ENCODE data around the gene CFAP97D2. TPM values are rescaled to one million over a fixed set of nuclear protein-coding genes. Genes with fewer than 3 reads are reported as not detected.
"Not testable (repeated sequence)": the region's sequence is repeated elsewhere in the genome, so short reads cannot be mapped to it uniquely, and the experiment has no call there.

The CFAP97D2 gene
- total and polyA plus RNA-seq, 2 donors from 2014 or later: not detected

DNA sequence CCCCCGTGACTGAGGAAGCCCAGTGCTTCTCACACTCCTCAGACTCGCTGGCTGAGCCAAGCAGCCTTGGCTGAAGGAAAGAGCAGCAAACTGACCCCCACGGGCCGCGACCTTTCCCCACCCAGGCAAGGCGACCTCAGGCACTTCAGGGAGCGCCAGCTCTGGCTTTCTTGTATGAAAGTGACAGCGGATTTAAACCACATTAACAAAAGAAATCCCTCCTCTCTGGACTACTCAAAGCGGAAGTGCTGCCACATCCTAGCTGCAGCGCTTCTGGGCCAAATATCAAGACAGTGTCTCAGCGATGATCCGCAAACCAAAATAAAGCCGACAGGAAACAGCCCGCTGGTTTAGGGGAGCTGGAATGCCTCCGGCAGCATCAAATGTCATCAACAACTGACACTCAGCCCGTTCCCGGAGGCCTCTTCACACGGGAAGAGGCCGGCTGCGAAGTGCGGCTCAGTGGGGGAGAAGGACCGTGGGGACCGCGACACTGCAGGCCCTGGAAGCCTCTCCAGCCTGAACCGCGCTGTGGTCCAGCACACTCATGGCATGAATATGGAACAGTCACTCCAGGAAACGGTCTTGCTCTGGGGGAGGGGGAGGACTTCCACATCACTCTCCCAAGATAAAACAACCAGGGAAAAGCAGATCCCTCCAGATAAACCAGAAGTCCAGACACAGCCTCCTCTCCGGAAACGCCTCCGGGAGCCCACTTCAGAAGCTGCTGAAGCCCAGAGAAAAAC lies 48.0 kb upstream of the CFAP97D2 start:
- intact Hi-C loops (cut with DNase I): no loop called here
- Histone ChIP-seq H3K4me3 (ENCODE audit: low read length in 3 of 3) (peak overlapping the region; percentile 64 to 76 (median 71)), H3K9ac (ENCODE audit: low read length in 3 of 3) (peak overlapping the region; percentile 61 to 82 (median 62)), H3K27ac (ENCODE audit: low read depth in 2 of 2, low read length in 2 of 2) (peak overlapping the region; percentile 77 to 83), H3K27me3 (ENCODE audit: control insufficient read depth, insufficient read depth, low read length) (no peaks in the 10 kb centered on the region), H3K9me3 (ENCODE audit: control insufficient read depth in 2 of 3, insufficient read depth in 1 of 3, low read length in 3 of 3) (no peaks in the 10 kb centered on the region), H3K4me1 (ENCODE audit: control insufficient read depth in 2 of 3, insufficient read depth in 2 of 3, low read depth in 1 of 3, low read length in 3 of 3) (peaks cover 7 to 51% (median 38%) of the 10 kb centered on the region in 3 donors), H3K36me3 (ENCODE audit: control insufficient read depth in 2 of 3, insufficient read depth in 3 of 3, low read length in 3 of 3) (no peaks in the 10 kb centered on the region)
- DNase-seq: peak; percentile 73 to 89 (median 84)
- no peak for FAIRE-seq
- TF ChIP-seq, protein P1, sequence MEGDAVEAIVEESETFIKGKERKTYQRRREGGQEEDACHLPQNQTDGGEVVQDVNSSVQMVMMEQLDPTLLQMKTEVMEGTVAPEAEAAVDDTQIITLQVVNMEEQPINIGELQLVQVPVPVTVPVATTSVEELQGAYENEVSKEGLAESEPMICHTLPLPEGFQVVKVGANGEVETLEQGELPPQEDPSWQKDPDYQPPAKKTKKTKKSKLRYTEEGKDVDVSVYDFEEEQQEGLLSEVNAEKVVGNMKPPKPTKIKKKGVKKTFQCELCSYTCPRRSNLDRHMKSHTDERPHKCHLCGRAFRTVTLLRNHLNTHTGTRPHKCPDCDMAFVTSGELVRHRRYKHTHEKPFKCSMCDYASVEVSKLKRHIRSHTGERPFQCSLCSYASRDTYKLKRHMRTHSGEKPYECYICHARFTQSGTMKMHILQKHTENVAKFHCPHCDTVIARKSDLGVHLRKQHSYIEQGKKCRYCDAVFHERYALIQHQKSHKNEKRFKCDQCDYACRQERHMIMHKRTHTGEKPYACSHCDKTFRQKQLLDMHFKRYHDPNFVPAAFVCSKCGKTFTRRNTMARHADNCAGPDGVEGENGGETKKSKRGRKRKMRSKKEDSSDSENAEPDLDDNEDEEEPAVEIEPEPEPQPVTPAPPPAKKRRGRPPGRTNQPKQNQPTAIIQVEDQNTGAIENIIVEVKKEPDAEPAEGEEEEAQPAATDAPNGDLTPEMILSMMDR (IDR thresholded peaks at IDR 0.05; ENCODE audit: borderline replicate concordance, extremely low read depth, insufficient read depth): no peak

DNA sequence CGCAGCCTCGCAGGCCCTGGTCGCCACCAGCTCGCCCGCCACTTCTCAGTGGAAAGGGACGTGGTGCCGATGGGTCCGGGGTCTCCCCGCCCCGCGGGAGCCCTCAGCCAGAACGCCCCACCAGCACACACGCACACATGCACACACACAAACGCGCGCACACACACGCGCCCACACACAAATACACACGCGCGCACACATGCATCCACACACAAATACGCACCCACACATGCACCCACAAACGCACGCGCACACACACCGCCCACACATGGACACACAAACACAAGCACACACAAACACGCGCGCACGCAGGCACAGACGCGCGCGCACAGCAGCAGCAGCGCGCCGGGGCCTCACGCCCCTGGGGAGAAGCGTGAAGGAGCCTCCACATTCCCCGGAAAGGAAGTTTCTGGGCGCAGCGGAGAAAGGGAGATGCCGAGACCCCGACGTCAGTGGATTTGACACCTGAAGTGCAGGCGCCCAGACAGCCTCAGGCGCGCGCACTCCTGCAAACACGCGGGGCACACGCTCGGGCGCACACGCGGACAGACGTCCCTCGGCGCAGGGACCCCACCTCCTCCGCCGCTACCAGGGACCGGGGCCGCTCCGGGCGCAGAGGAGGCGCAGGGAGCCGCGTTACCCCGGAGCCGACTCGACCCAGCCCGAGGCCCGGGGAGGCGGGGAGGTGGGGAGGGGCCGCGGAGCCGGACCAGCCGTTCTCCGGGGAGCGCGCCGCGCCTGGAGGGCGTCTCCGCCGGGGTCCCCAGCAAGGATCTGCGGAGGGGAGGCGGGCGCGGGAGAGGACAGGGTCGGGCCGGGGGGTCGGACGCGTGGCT lies 47.3 kb upstream of the CFAP97D2 start:
- no peaks in the 10 kb centered on the region for H3K27me3 ChIP-seq (ENCODE audit: control insufficient read depth, insufficient read depth, low read length)
- no peaks in the 10 kb centered on the region for H3K36me3 ChIP-seq (ENCODE audit: control insufficient read depth in 2 of 3, insufficient read depth in 3 of 3, low read length in 3 of 3)
- H3K9ac ChIP-seq (ENCODE audit: low read length in 3 of 3): peak overlapping the region; percentile 32 to 62 (median 61)
- H3K4me1 ChIP-seq (ENCODE audit: control insufficient read depth in 2 of 3, insufficient read depth in 2 of 3, low read depth in 1 of 3, low read length in 3 of 3): peaks cover 7 to 51% (median 38%) of the 10 kb centered on the region in 3 donors
- DNase-seq (peak in 3 of 5 donors; percentile 59 to 80 (median 71)), FAIRE-seq (no peak)
- no peaks in the 10 kb centered on the region for H3K9me3 ChIP-seq (ENCODE audit: control insufficient read depth in 2 of 3, insufficient read depth in 1 of 3, low read length in 3 of 3)
- H3K4me3 ChIP-seq (ENCODE audit: low read length in 3 of 3): peak overlapping the region; percentile 64 to 76 (median 71)
- H3K27ac ChIP-seq (ENCODE audit: low read depth in 2 of 2, low read length in 2 of 2): peak overlapping the region; percentile 68 to 83
- intact Hi-C loops (cut with DNase I): no loop called here
- TF ChIP-seq, protein P1 (IDR thresholded peaks at IDR 0.05; ENCODE audit: borderline replicate concordance, extremely low read depth, insufficient read depth): no peak

DNA sequence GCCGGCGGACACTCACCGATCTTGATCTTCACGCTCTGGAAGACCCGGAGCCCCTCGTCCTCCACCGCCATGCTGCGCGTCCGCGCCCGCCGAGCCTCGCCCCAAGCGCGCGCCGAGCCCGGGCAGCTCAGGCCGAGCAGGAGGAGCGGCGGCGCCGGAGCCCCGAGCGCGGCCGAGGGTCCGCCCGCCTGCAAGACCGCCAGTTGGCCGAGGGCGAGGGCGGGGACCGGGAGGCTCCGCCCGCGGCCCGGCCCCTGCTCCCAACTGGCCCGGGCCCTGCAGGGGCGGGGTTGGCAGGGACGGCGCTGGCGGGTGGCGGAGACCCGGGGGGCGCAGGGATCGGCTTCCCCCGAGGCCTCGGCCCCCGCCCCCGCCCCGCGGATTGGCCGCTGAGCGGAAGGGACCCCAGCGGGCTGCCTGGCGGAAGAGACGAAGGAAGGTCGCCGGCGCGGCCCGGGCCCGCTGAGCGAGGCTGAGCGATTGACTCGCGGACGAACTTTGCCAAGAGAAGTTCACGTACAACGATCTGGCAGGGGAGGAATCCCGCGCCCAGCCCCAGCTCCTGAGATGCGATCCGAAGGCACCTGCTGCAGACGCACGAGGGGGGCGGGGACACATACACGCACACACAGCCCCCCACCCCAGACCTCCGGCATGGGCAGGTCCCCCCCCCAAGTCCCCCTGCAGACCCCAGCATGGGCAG lies 46.5 kb upstream of the CFAP97D2 start, which contains the start of gene RASA3:
Gene RASA3, minus strand, starts transcription at position 205 of the 703 bp plus-strand sequence. Its CDS starts 134 bp downstream, at position 71.
- Histone ChIP-seq H3K9me3 (ENCODE audit: control insufficient read depth in 2 of 3, insufficient read depth in 1 of 3, low read length in 3 of 3) (no peaks in the 10 kb centered on the region), H3K27me3 (ENCODE audit: control insufficient read depth, insufficient read depth, low read length) (no peaks in the 10 kb centered on the region), H3K36me3 (ENCODE audit: control insufficient read depth in 2 of 3, insufficient read depth in 3 of 3, low read length in 3 of 3) (no peaks in the 10 kb centered on the region), H3K4me1 (ENCODE audit: control insufficient read depth in 2 of 3, insufficient read depth in 2 of 3, low read depth in 1 of 3, low read length in 3 of 3) (peaks cover 7 to 45% (median 34%) of the 10 kb centered on the region in 3 donors), H3K27ac (ENCODE audit: low read depth in 2 of 2, low read length in 2 of 2) (peak within 1 kb of the TSS; percentile 68 to 83), H3K9ac (ENCODE audit: low read length in 3 of 3) (peak within 1 kb of the TSS; percentile 32 to 62 (median 61)), H3K4me3 (ENCODE audit: low read length in 3 of 3) (peak within 1 kb of the TSS; percentile 64 to 76 (median 71))
- DNase-seq (peak; percentile 86 to 95 (median 93)), FAIRE-seq (no peak)
- TF ChIP-seq, protein P1 (IDR thresholded peaks at IDR 0.05; ENCODE audit: borderline replicate concordance, extremely low read depth, insufficient read depth): no peak
- intact Hi-C loops (cut with DNase I): no loop called here

DNA sequence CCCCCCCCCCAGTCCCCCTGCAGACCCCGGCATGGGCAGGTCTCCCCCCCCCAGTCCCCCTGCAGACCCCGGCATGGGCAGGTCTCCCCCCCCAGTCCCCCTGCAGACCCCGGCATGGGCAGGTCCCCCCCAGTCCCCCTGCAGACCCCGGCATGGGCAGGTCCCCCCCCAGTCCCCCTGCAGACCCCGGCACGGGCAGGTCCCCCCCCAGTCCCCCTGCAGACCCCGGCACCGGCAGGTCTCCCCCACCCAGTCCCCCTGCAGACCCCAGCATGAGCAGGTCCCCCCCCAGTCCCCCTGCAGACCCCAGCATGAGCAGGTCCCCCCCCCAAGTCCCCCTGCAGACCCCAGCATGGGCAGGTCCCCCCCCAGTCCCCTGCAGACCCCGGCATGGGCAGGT lies 45.9 kb upstream of the CFAP97D2 start:
- intact Hi-C loops (cut with DNase I); H3K9me3 ChIP-seq (ENCODE audit: control insufficient read depth in 2 of 3, insufficient read depth in 1 of 3, low read length in 3 of 3); FAIRE-seq; H3K9ac ChIP-seq (ENCODE audit: low read length in 3 of 3); H3K27ac ChIP-seq (ENCODE audit: low read depth in 2 of 2, low read length in 2 of 2); H3K4me3 ChIP-seq (ENCODE audit: low read length in 3 of 3); H3K27me3 ChIP-seq (ENCODE audit: control insufficient read depth, insufficient read depth, low read length); H3K36me3 ChIP-seq (ENCODE audit: control insufficient read depth in 2 of 3, insufficient read depth in 3 of 3, low read length in 3 of 3): not testable (repeated sequence)
- peaks cover 7 to 42% (median 29%) of the 10 kb centered on the region in 3 donors for H3K4me1 ChIP-seq (ENCODE audit: control insufficient read depth in 2 of 3, insufficient read depth in 2 of 3, low read depth in 1 of 3, low read length in 3 of 3)
- peak in 2 of 5 donors; percentile 58 to 68 for DNase-seq

DNA sequence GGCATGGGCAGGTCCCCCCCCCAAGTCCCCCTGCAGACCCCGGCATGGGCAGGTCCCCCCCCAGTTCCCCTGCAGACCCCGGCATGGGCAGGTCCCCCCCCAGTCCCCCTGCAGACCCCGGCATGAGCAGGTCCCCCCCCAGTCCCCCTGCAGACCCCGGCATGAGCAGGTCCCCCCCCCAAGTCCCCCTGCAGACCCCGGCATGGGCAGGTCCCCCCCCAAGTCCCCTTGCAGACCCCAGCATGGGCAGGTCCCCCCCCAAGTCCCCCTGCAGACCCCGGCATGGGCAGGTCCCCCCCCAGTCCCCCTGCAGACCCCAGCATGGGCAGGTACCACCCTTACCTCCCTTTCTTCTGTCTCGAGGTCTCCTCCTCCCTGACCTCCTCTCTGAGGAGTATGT lies 45.5 kb upstream of the CFAP97D2 start:
- H3K4me3 ChIP-seq (ENCODE audit: low read length in 3 of 3); H3K27ac ChIP-seq (ENCODE audit: low read depth in 2 of 2, low read length in 2 of 2); intact Hi-C loops (cut with DNase I); H3K36me3 ChIP-seq (ENCODE audit: control insufficient read depth in 2 of 3, insufficient read depth in 3 of 3, low read length in 3 of 3); H3K27me3 ChIP-seq (ENCODE audit: control insufficient read depth, insufficient read depth, low read length); H3K9ac ChIP-seq (ENCODE audit: low read length in 3 of 3); FAIRE-seq; H3K9me3 ChIP-seq (ENCODE audit: control insufficient read depth in 2 of 3, insufficient read depth in 1 of 3, low read length in 3 of 3): not testable (repeated sequence)
- H3K4me1 ChIP-seq (ENCODE audit: control insufficient read depth in 2 of 3, insufficient read depth in 2 of 3, low read depth in 1 of 3, low read length in 3 of 3): peaks cover 7 to 38% (median 24%) of the 10 kb centered on the region in 3 donors
- peak in 2 of 5 donors; percentile 53 to 55 for DNase-seq
